Loucy (cell line): ENCODE measurements around the gene CACNA2D3.

Experiments used
- H2AFZ ChIP-seq: fragments of 200-600 bp; sonication (generic); 2 replicates; pipeline ENCODE4 v1.6.0; 2016; ENCODE audit warnings: antibody characterized with exemption, mild to moderate bottlenecking, low read length, moderate library complexity
- H3F3A ChIP-seq: fragments of 200-600 bp; 2 replicates; pipeline ENCODE4 v1.6.0; 2016; ENCODE audit warnings: antibody characterized with exemption, low read depth, mild to moderate bottlenecking
- H3K27me3 ChIP-seq: fragments of 200-600 bp; sonication (generic); 2 replicates; pipeline ENCODE4 v1.6.1; 2014; ENCODE audit warnings: low read length, mild to moderate bottlenecking; ENCODE audit not compliant: insufficient read depth, poor library complexity, severe bottlenecking
- H3K36me3 ChIP-seq: fragments of 200-600 bp; sonication (generic); 2 replicates; pipeline ENCODE4 v1.6.1; 2016; ENCODE audit warnings: low read length; ENCODE audit not compliant: insufficient read depth
- H3K4me1 ChIP-seq: fragments of 200-600 bp; sonication (generic); 2 replicates; pipeline ENCODE4 v1.5.1; 2014; ENCODE audit warnings: low read length, mild to moderate bottlenecking; ENCODE audit not compliant: insufficient read depth, poor library complexity, severe bottlenecking
- H3K4me2 ChIP-seq: fragments of 200-600 bp; sonication (generic); 2 replicates; pipeline ENCODE4 v1.6.0; 2014; ENCODE audit warnings: antibody characterized with exemption, low read length, low read depth, mild to moderate bottlenecking; ENCODE audit not compliant: poor library complexity, severe bottlenecking
- H3K4me3 ChIP-seq: fragments of 200-600 bp; sonication (generic); 2 replicates; pipeline ENCODE4 v1.5.1; 2014; ENCODE audit warnings: low read length, mild to moderate bottlenecking, mixed read lengths; ENCODE audit not compliant: poor library complexity, severe bottlenecking
- H3K79me2 ChIP-seq: fragments of 200-600 bp; sonication (generic); 2 replicates; pipeline ENCODE4 v1.6.1; 2014; ENCODE audit warnings: low read length; ENCODE audit not compliant: insufficient read depth
- H3K9ac ChIP-seq: fragments of 200-600 bp; sonication (generic); 2 replicates; pipeline ENCODE4 v1.6.0; 2014; ENCODE audit warnings: mild to moderate bottlenecking, low read depth, low read length, moderate library complexity; ENCODE audit not compliant: poor library complexity, severe bottlenecking
- H3K9me2 ChIP-seq: fragments of 200-600 bp; sonication (generic); replicated peaks from 2 replicates; pipeline ENCODE4 v1.6.1; 2016; ENCODE audit warnings: low read depth, low read length, mixed read lengths
- H3K9me3 ChIP-seq: fragments of 200-600 bp; sonication (generic); 2 replicates; pipeline ENCODE4 v1.6.1; 2014; ENCODE audit warnings: mild to moderate bottlenecking, antibody characterized with exemption, low read length, low read depth; ENCODE audit not compliant: insufficient read depth
- H4K20me1 ChIP-seq: fragments of 200-600 bp; sonication (generic); 2 replicates; pipeline ENCODE4 v1.6.0; 2014; ENCODE audit warnings: antibody characterized with exemption, low read length, mild to moderate bottlenecking; ENCODE audit not compliant: insufficient read depth, poor library complexity, severe bottlenecking
- EZH2phosphoT487 ChIP-seq: fragments of 200-600 bp; IDR thresholded peaks from 2 replicates; pipeline ENCODE4 v1.6.1; 2018; ENCODE audit warnings: antibody characterized with exemption, mild to moderate bottlenecking, moderate library complexity, borderline replicate concordance
- TF ChIP-seq, protein P1 (sequence below): fragments of 200-600 bp; sonication (generic); conservative IDR thresholded peaks from 2 replicates; pipeline ENCODE4 v1.5.1; 2014; ENCODE audit warnings: mild to moderate bottlenecking, antibody characterized with exemption, low read length

The CACNA2D3 gene

DNA sequence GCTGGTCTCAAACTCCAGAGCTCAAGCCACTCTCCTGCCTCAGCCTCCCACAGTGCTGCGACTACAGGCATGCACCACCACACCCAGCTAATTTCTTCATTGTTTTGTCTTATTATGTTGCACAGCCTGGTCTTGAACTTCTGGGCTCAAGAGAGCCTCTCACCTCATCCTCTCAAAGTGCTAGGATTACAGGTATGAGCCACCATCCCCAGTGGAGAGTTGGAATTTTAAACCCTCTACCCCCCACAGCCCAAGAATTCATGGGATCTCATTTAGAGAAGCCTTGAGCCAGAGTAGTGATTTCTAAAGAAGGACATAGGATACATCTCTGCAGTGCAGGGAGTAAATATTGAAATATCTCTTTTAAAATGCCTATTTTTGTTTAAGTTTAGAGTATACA lies 221.1 kb downstream of the CACNA2D3 start:
- Histone ChIP-seq H3K36me3 (no peaks in the 10 kb centered on the region), H2AFZ (no peak overlapping the region), H3K9ac (no peak overlapping the region), H3K9me2 (no peaks in the 10 kb centered on the region), H3K4me3 (no peak overlapping the region), H3K79me2 (no peaks in the 10 kb centered on the region), H3K9me3 (no peaks in the 10 kb centered on the region), H3F3A (no peaks in the 10 kb centered on the region), H3K4me2 (no peak overlapping the region), H3K4me1 (peaks cover 10% of the 10 kb centered on the region), H3K27me3 (no peaks in the 10 kb centered on the region), H4K20me1 (no peaks in the 10 kb centered on the region)
- no peak for TF ChIP-seq EZH2phosphoT487
- TF ChIP-seq, protein P1, sequence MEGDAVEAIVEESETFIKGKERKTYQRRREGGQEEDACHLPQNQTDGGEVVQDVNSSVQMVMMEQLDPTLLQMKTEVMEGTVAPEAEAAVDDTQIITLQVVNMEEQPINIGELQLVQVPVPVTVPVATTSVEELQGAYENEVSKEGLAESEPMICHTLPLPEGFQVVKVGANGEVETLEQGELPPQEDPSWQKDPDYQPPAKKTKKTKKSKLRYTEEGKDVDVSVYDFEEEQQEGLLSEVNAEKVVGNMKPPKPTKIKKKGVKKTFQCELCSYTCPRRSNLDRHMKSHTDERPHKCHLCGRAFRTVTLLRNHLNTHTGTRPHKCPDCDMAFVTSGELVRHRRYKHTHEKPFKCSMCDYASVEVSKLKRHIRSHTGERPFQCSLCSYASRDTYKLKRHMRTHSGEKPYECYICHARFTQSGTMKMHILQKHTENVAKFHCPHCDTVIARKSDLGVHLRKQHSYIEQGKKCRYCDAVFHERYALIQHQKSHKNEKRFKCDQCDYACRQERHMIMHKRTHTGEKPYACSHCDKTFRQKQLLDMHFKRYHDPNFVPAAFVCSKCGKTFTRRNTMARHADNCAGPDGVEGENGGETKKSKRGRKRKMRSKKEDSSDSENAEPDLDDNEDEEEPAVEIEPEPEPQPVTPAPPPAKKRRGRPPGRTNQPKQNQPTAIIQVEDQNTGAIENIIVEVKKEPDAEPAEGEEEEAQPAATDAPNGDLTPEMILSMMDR, result no peak

- Histone ChIP-seq H3K27me3 (no peaks in the 10 kb centered on the region), H3K36me3 (no peaks in the 10 kb centered on the region), H3K9ac (no peak overlapping the region), H3K4me3 (no peak overlapping the region), H3K79me2 (no peaks in the 10 kb centered on the region), H3K4me1 (peaks cover 10% of the 10 kb centered on the region), H3F3A (no peaks in the 10 kb centered on the region), H3K4me2 (no peak overlapping the region), H3K9me2 (no peaks in the 10 kb centered on the region), H4K20me1 (no peaks in the 10 kb centered on the region), H3K9me3 (no peaks in the 10 kb centered on the region), H2AFZ (no peak overlapping the region)
- no peak for TF ChIP-seq EZH2phosphoT487
- TF ChIP-seq, protein P1, result no peak
These were observed 222.4 kb downstream of the CACNA2D3 start for GRCh38 chr3:54344601-54345231.

DNA sequence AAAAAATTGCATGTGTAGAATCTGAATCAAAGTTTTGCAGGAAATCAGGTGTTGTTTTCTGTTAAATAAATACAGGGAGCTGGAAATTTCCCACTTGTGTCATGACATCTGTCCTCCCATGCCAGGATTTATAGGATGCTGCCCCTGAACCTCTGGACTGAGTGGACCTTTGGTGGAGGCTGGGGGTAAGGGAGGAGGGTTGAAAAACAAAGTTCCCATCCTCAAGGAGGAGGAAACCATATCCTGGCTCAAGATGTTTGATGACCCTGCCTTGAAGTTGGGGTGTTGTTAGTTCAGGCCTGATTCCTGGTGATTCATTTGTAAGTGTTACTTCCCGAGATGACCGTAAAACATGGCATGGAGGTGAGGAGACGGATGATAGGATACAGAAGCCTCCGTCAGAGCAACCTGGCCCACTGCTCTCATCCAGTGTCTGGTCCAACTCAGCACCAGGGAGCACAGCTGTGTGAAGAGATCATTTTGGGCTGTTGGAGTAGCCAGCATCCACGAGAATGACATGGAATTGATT lies 223.6 kb downstream of the CACNA2D3 start:
- H3K27me3 ChIP-seq, result no peaks in the 10 kb centered on the region
- H3K9ac ChIP-seq, result no peak overlapping the region
- no peaks in the 10 kb centered on the region for H3K79me2 ChIP-seq
- H3K4me2 ChIP-seq, result no peak overlapping the region
- H3K9me2 ChIP-seq, result no peaks in the 10 kb centered on the region
- H3K9me3 ChIP-seq, result no peaks in the 10 kb centered on the region
- H4K20me1 ChIP-seq, result no peaks in the 10 kb centered on the region
- no peaks in the 10 kb centered on the region for H3F3A ChIP-seq
- H3K4me3 ChIP-seq, result no peak overlapping the region
- H3K36me3 ChIP-seq, result no peaks in the 10 kb centered on the region
- TF ChIP-seq EZH2phosphoT487, result no peak
- TF ChIP-seq, protein P1, result no peak
- no peak overlapping the region for H2AFZ ChIP-seq
- peaks cover 10% of the 10 kb centered on the region for H3K4me1 ChIP-seq
